ENCODE measurements around the gene FHL2. TPM values are rescaled to one million over a fixed set of nuclear protein-coding genes. Genes with fewer than 3 reads are reported as not detected.

FHL2 gene
- total RNA-seq, 1 experiment from 2014 or later = 21.1 TPM

- Mint-ChIP-seq H3K27me3 (ENCODE audit: low read depth) (no peaks in the 10 kb centered on the region; the same call in 1 of the 2 replicates), H3K9me3 (no peaks in the 10 kb centered on the region), H3K27ac (no peak overlapping the region), H3K4me1 (peaks cover 23% of the 10 kb centered on the region), H3K4me3 (no peak overlapping the region), H3K36me3 (no peaks in the 10 kb centered on the region)
- ATAC-seq = no peak
- no peak for DNase-seq (ENCODE audit: low spot score)
- ChIA-PET CTCF (no interaction called here), POLR2A (no interaction called here)
- TF ChIP-seq ZNF121 (CRISPR knock-in tag; IDR thresholded peaks at IDR 0.05) (no peak), IRF2 (CRISPR knock-in tag; IDR thresholded peaks at IDR 0.05; ENCODE audit: borderline replicate concordance, low read depth) (no peak), ETV6 (CRISPR knock-in tag; IDR thresholded peaks at IDR 0.05) (no peak), NR3C1 (CRISPR knock-in tag; conservative IDR thresholded peaks at IDR 0.05; ENCODE audit: low read depth) (no peak), CTCF (IDR thresholded peaks at IDR 0.05) (no peak), FOXP4 (CRISPR knock-in tag; IDR thresholded peaks at IDR 0.05) (no peak), USF2 (CRISPR knock-in tag; IDR thresholded peaks at IDR 0.05) (no peak), MLX (CRISPR knock-in tag; IDR thresholded peaks at IDR 0.05) (no peak)
Observed at GRCh38 chr2:105445498-105445897, 46.6 kb upstream of the FHL2 start.

- Mint-ChIP-seq H3K36me3 (no peaks in the 10 kb centered on the region), H3K9me3 (no peaks in the 10 kb centered on the region), H3K4me1 (peaks cover 27% of the 10 kb centered on the region), H3K27ac (no peak overlapping the region), H3K4me3 (no peak overlapping the region), H3K27me3 (ENCODE audit: low read depth) (no peaks in the 10 kb centered on the region; the same call in 1 of the 2 replicates)
- DNase-seq (ENCODE audit: low spot score) = no peak
- CTCF ChIA-PET = interaction anchor here (1.1 kb wide), 1 partner anchor 40 kb away, joined by 4 read pairs; no protein-coding TSS in a partner anchor
- POLR2A ChIA-PET = no interaction called here
- ATAC-seq = peak; percentile 22; the same call in 1 of the 2 replicates
- TF ChIP-seq E2F4 (CRISPR knock-in tag; IDR thresholded peaks at IDR 0.05; ENCODE audit: borderline replicate concordance, low read depth) (no peak), JAZF1 (CRISPR knock-in tag; IDR thresholded peaks at IDR 0.05) (no peak), GABPB1 (CRISPR knock-in tag; IDR thresholded peaks at IDR 0.05) (no peak), ZNF263 (CRISPR knock-in tag; IDR thresholded peaks at IDR 0.05; ENCODE audit: low read depth) (no peak), NR2C2 (CRISPR knock-in tag; IDR thresholded peaks at IDR 0.05) (no peak), SOX15 (CRISPR knock-in tag; IDR thresholded peaks at IDR 0.05) (no peak), ZNF219 (CRISPR knock-in tag; IDR thresholded peaks at IDR 0.05; ENCODE audit: borderline replicate concordance) (no peak), TCF7 (CRISPR knock-in tag; IDR thresholded peaks at IDR 0.05; ENCODE audit: low read depth) (no peak), FOXK1 (CRISPR knock-in tag; IDR thresholded peaks at IDR 0.05) (no peak), ATF2 (CRISPR knock-in tag; IDR thresholded peaks at IDR 0.05; ENCODE audit: borderline replicate concordance, low read depth) (no peak), MAX (CRISPR knock-in tag; IDR thresholded peaks at IDR 0.05) (no peak), STAT6 (CRISPR knock-in tag; conservative IDR thresholded peaks at IDR 0.05; ENCODE audit: low read depth) (no peak), USF1 (CRISPR knock-in tag; IDR thresholded peaks at IDR 0.05) (no peak)
Observed at GRCh38 chr2:105443617-105444598, 45.1 kb upstream of the FHL2 start.

Measured in WTC11 (cell line).